Smooth muscle cell (in vitro differentiated cells): ENCODE results near the gene LMO2. TPM values are rescaled to one million over a fixed set of nuclear protein-coding genes. Genes with fewer than 3 reads are reported as not detected.

Experiments
- DNase-seq: peaks from one replicate; lab custom pipeline; 2025; ENCODE audit not compliant: unreplicated experiment; lab: John Stamatoyannopoulos, UW
- H2AFZ ChIP-seq: fragments of 200-600 bp; sonication (generic); 2 replicates; pipeline ENCODE4 v1.6.0; 2016; ENCODE audit warnings: antibody characterized with exemption, low read depth, mild to moderate bottlenecking
- H3F3A ChIP-seq: fragments of 200-600 bp; sonication (generic); 2 replicates; pipeline ENCODE4 v1.6.0; 2017; ENCODE audit warnings: antibody characterized with exemption, low read depth
- H3K27ac ChIP-seq: fragments of 200-600 bp; sonication (generic); 2 replicates; pipeline ENCODE4 v1.5.1; 2016; ENCODE audit warnings: low read depth, mild to moderate bottlenecking
- H3K27me3 ChIP-seq: fragments of 200-600 bp; sonication (generic); 2 replicates; pipeline ENCODE4 v1.6.1; 2016; ENCODE audit warnings: low read depth, mild to moderate bottlenecking
- H3K36me3 ChIP-seq: fragments of 200-600 bp; sonication (generic); 2 replicates; pipeline ENCODE4 v1.5.1; 2016; ENCODE audit warnings: low read depth
- H3K4me1 ChIP-seq: fragments of 200-600 bp; sonication (generic); 2 replicates; pipeline ENCODE4 v1.5.1; 2016; ENCODE audit warnings: low read depth
- H3K4me2 ChIP-seq: fragments of 200-600 bp; sonication (generic); 2 replicates; pipeline ENCODE4 v1.6.0; 2016; ENCODE audit warnings: mild to moderate bottlenecking
- H3K4me3 ChIP-seq: fragments of 200-600 bp; sonication (generic); 2 replicates; pipeline ENCODE4 v1.5.1; 2016; ENCODE audit warnings: mild to moderate bottlenecking
- H3K79me2 ChIP-seq: fragments of 200-600 bp; sonication (generic); 2 replicates; pipeline ENCODE4 v1.6.0; 2016; ENCODE audit warnings: low read depth, mild to moderate bottlenecking
- H3K9ac ChIP-seq: fragments of 200-600 bp; sonication (generic); 2 replicates; pipeline ENCODE4 v1.6.0; 2016; ENCODE audit warnings: low read depth
- H3K9me3 ChIP-seq: fragments of 200-600 bp; sonication (generic); replicated peaks from 2 replicates; pipeline ENCODE4 v1.5.1; 2016; ENCODE audit warnings: low read depth
- H4K20me1 ChIP-seq: fragments of 200-600 bp; sonication (generic); 2 replicates; pipeline ENCODE4 v1.6.0; 2016; ENCODE audit warnings: low read depth
- WGBS: methylation state at CpG from one replicate; pipeline ENCODE4 v1.1.7; 2016; ENCODE audit warnings: low lambda C conversion rate; 5-methylcytosine and 5-hydroxymethylcytosine counted together
- polyA plus RNA-seq: library from polyadenylated mRNA; unstranded; fragments of >200 nt; fragmentation: Nextera tagmentation; extraction: Ambion mirVana; gene quantifications from 2 replicates; pipeline ENCODE4 v1.2.1, GENCODE V29; 2016
- total RNA-seq: library from RNA; depleted of rRNA; stranded (reverse); fragments of >200 nt; gene quantifications from 2 replicates; pipeline ENCODE4 v1.2.3, GENCODE V29; 2014
- TF ChIP-seq, protein P1 (sequence below): fragments of 200-600 bp; sonication (generic); IDR thresholded peaks from 2 replicates; pipeline ENCODE4 v1.5.1; 2017; ENCODE audit warnings: borderline replicate concordance, mild to moderate bottlenecking, antibody characterized with exemption; ENCODE audit not compliant: insufficient read depth, poor library complexity, severe bottlenecking

Gene LMO2
- total and polyA plus RNA-seq, 2 experiments from 2014 or later: 2.7 to 3.8 TPM

DNA sequence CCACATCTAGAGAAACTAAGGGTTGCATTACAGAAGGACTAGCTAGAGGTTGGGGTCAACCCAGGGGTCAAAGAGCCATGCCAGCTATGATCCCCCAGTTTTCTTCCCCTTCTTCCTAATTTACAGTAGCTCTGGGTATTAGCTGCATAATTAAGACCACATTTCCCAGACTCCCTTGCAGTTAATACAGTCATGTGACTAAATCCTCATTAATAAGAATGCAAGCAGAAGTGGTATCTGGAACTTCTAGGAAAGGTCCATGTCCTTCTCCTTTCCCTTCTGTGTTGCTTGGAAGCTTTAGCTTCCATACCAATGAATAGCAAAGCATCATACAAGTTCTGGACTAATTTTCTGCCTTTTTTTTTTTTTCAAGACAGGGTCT lies 19.1 kb upstream of the LMO2 start:
- H3F3A ChIP-seq: no peaks in the 10 kb centered on the region
- no peak overlapping the region for H3K27ac ChIP-seq
- H2AFZ ChIP-seq: no peak overlapping the region
- H3K4me3 ChIP-seq: no peak overlapping the region
- no peaks in the 10 kb centered on the region for H3K36me3 ChIP-seq
- no peak for DNase-seq
- no peaks in the 10 kb centered on the region for H3K27me3 ChIP-seq
- no peak overlapping the region for H3K9ac ChIP-seq
- peaks cover 14% of the 10 kb centered on the region for H3K4me1 ChIP-seq
- no peak overlapping the region for H3K4me2 ChIP-seq
- no peaks in the 10 kb centered on the region for H4K20me1 ChIP-seq
- TF ChIP-seq, protein P1, sequence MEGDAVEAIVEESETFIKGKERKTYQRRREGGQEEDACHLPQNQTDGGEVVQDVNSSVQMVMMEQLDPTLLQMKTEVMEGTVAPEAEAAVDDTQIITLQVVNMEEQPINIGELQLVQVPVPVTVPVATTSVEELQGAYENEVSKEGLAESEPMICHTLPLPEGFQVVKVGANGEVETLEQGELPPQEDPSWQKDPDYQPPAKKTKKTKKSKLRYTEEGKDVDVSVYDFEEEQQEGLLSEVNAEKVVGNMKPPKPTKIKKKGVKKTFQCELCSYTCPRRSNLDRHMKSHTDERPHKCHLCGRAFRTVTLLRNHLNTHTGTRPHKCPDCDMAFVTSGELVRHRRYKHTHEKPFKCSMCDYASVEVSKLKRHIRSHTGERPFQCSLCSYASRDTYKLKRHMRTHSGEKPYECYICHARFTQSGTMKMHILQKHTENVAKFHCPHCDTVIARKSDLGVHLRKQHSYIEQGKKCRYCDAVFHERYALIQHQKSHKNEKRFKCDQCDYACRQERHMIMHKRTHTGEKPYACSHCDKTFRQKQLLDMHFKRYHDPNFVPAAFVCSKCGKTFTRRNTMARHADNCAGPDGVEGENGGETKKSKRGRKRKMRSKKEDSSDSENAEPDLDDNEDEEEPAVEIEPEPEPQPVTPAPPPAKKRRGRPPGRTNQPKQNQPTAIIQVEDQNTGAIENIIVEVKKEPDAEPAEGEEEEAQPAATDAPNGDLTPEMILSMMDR: no peak
- H3K9me3 ChIP-seq: no peaks in the 10 kb centered on the region
- no peaks in the 10 kb centered on the region for H3K79me2 ChIP-seq

DNA sequence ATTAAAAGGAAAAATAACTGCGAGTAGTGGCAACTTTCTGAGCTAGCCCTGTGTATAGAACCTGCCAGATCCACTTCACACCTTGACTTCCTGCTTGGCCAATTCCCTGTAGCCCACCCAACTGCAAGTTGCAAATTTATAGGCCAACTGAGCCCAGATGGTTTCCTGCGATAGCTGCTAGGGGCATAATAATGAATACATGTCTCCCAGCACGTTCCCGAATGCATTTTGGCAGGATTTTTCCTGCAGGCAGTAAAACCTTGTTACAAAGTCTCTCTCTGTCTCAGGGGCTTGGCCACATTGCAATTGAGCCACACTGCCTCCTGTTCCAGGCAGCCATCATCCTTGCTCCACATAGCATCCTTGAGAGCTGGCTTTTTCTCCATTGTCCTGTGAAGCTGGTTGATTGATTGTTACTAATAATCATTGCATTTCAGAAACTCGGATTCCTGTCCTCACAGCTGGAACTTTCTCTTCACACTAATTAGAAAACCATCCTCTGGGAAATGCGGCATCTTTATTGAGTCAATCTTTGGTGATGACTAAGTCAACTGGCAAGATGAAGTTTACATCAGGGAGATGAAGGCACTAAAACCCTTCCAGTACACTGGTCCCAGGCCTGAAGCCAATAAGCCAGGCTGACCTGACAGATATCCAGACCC lies 18.6 kb upstream of the LMO2 start:
- no peaks in the 10 kb centered on the region for H3K9me3 ChIP-seq
- no peaks in the 10 kb centered on the region for H3K36me3 ChIP-seq
- H3K27me3 ChIP-seq: no peaks in the 10 kb centered on the region
- no peak overlapping the region for H3K4me3 ChIP-seq
- H2AFZ ChIP-seq: no peak overlapping the region
- peaks cover 14% of the 10 kb centered on the region for H3K4me1 ChIP-seq
- WGBS: 67% methylated on average over 6 of the region's 6 CpGs
- H3F3A ChIP-seq: no peaks in the 10 kb centered on the region
- no peaks in the 10 kb centered on the region for H4K20me1 ChIP-seq
- H3K79me2 ChIP-seq: no peaks in the 10 kb centered on the region
- H3K4me2 ChIP-seq: no peak overlapping the region
- TF ChIP-seq, protein P1: no peak
- no peak overlapping the region for H3K9ac ChIP-seq
- no peak for DNase-seq
- no peak overlapping the region for H3K27ac ChIP-seq

DNA sequence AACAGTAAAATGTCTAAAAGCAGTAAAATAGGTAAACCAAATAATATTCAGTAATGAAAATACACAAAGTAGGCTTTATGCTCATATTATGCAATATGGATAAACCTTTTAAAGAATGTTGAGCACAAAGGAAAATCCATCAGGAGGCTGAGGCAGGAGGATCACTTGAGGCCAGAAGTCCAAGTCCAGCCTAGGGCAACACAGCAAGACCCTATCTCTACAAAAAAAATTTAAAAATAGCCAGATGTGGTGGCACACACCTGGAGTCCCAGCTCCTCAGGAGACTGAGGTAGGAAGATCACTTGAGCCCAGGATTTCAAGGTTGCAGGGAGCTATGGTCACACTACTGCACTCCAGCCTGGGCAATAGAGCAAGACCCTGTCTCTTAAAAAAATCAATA lies 17.7 kb upstream of the LMO2 start:
- Histone ChIP-seq H3K27me3 (no peaks in the 10 kb centered on the region), H3F3A (no peaks in the 10 kb centered on the region), H3K9ac (no peak overlapping the region), H3K9me3 (no peaks in the 10 kb centered on the region), H2AFZ (no peak overlapping the region), H3K4me2 (no peak overlapping the region), H3K4me3 (no peak overlapping the region), H3K4me1 (peaks cover 14% of the 10 kb centered on the region), H3K27ac (no peak overlapping the region), H3K79me2 (no peaks in the 10 kb centered on the region), H4K20me1 (no peaks in the 10 kb centered on the region), H3K36me3 (no peaks in the 10 kb centered on the region)
- TF ChIP-seq, protein P1: no peak
- DNase-seq: no peak

DNA sequence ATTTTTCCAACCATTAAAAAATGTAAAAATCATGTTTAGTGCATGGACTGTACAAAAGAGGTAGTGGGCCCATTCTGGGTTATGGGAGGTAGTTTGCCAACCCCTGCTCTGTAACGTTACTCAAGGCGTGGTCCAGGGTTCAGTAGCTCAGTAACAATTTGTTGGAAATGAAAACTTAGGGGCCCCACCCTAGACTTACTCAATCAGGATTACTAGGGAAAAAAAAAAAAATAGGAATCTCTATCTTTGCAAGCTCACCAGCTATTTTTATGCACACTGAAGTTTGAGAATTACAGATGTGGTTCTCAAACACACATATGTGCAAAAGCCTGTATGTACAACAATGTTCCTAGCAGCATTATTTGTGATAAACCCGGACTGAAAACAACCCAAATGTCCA lies 17.3 kb upstream of the LMO2 start:
- no peak overlapping the region for H2AFZ ChIP-seq
- WGBS: 96% methylated on average over 3 of the region's 3 CpGs
- H3K79me2 ChIP-seq: no peaks in the 10 kb centered on the region
- H3K4me1 ChIP-seq: peaks cover 14% of the 10 kb centered on the region
- no peak overlapping the region for H3K4me2 ChIP-seq
- DNase-seq: no peak
- no peaks in the 10 kb centered on the region for H3K36me3 ChIP-seq
- H3K27ac ChIP-seq: no peak overlapping the region
- no peak overlapping the region for H3K9ac ChIP-seq
- TF ChIP-seq, protein P1: no peak
- H3F3A ChIP-seq: no peaks in the 10 kb centered on the region
- no peaks in the 10 kb centered on the region for H3K27me3 ChIP-seq
- H4K20me1 ChIP-seq: no peaks in the 10 kb centered on the region
- no peak overlapping the region for H3K4me3 ChIP-seq
- no peaks in the 10 kb centered on the region for H3K9me3 ChIP-seq
